SKM-1 treated with dmso at 0.1 percent for 144 hours (cell line): Measurements from ENCODE around the gene FAM204A.

Experiments used
- DNase-seq: peaks from one replicate; lab custom pipeline; 2025; ENCODE audit not compliant: unreplicated experiment; lab: John Stamatoyannopoulos, UW

FAM204A gene

GRCh38 chr10:118251791-118252190 is 90.3 kb downstream of the FAM204A start:
- no peak for DNase-seq

DNA sequence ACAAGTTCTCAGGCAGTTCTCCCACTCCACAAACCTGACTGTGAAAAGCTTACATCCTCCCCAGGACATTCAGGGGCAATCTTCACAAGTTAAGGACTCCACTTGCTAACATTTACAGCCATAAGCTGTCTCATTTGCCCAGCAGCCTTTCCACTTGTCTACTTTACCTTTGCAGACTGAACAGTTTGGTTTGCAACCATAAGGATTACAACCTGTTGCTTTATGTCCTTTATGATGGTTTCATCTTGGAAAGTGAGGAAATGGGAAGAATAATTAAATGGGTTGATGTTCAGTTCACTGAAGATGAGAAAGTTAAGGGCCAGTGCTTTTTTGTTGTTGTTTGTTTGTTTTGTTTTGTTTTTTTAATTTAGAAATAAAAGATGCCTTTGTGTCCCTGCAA is 92.4 kb downstream of the FAM204A start:
- no peak for DNase-seq
